Measurements from ENCODE around the gene DMRTA2.
"Not testable (repeated sequence)": the region's sequence is repeated elsewhere in the genome, so short reads cannot be mapped to it uniquely, and the experiment has no call there.

Gene DMRTA2

GRCh38 chr1:50414853-50415234, 8.4 kb downstream of the DMRTA2 start:
- TF ChIP-seq, protein P1, sequence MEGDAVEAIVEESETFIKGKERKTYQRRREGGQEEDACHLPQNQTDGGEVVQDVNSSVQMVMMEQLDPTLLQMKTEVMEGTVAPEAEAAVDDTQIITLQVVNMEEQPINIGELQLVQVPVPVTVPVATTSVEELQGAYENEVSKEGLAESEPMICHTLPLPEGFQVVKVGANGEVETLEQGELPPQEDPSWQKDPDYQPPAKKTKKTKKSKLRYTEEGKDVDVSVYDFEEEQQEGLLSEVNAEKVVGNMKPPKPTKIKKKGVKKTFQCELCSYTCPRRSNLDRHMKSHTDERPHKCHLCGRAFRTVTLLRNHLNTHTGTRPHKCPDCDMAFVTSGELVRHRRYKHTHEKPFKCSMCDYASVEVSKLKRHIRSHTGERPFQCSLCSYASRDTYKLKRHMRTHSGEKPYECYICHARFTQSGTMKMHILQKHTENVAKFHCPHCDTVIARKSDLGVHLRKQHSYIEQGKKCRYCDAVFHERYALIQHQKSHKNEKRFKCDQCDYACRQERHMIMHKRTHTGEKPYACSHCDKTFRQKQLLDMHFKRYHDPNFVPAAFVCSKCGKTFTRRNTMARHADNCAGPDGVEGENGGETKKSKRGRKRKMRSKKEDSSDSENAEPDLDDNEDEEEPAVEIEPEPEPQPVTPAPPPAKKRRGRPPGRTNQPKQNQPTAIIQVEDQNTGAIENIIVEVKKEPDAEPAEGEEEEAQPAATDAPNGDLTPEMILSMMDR (conservative IDR thresholded peaks at IDR 0.05), result no peak
- no peak overlapping the region for H3K27ac ChIP-seq

- TF ChIP-seq, protein P1 (conservative IDR thresholded peaks at IDR 0.05), result no peak
- no peak overlapping the region for H3K27ac ChIP-seq
These were observed 10.3 kb downstream of the DMRTA2 start for GRCh38 chr1:50412813-50413476.

- TF ChIP-seq, protein P1 (conservative IDR thresholded peaks at IDR 0.05), result no peak
- no peak overlapping the region for H3K27ac ChIP-seq
These were observed 17.4 kb downstream of the DMRTA2 start for GRCh38 chr1:50405814-50406213.

DNA sequence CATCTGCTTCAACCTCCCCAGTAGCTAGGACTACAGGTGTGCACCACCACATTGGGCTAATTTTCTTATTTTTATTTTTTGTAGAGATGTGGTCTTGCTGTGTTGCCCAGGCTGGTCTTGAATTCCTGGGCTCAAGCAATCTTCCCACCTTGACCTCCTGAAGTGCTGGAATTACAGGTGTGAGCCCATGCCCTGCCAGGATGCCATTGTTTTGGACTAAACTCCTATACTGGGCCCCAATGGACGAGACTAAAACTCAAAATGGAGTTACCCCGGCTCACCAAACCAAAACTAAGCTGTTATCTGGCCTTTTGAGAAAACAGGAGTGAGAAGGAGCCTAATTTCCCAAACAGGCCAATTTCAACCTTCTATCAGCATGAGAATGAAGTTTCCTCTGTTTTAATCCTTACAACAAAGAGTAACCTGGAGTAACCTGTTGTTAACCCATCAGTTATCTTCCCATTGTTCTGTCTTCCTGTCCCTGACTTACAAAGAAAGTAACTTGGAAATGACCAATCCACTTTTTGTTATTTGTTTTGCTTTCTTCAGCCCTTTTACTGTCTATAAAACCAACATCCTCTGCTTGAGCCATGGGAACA, 29.6 kb downstream of the DMRTA2 start:
- H3K27ac ChIP-seq, result no peak overlapping the region
- TF ChIP-seq, protein P1 (conservative IDR thresholded peaks at IDR 0.05), result no peak

DNA sequence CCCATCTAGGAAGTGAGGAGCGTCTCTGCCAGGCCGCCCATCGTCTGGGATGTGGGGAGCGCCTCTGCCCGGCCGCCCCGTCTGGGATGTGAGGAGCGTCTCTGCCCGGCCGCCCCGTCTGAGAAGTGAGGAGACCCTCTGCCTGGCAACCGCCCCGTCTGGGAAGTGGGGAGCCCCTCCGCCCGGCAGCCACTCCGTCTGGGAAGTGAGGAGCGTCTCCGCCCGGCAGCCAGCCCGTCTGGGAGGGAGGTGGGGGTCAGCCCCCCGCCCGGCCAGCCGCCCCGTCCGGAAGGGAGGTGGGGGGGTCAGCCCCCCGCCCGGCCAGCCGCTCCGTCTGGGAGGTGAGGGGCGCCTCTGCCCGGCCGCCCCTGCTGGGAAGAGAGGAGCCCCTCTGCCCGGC, 41.7 kb downstream of the DMRTA2 start:
- H3K27ac ChIP-seq, result not testable (repeated sequence)

- TF ChIP-seq, protein P1 (conservative IDR thresholded peaks at IDR 0.05), result no peak
- H3K27ac ChIP-seq, result no peak overlapping the region
These were observed 44.5 kb downstream of the DMRTA2 start for GRCh38 chr1:50378770-50379169.

DNA sequence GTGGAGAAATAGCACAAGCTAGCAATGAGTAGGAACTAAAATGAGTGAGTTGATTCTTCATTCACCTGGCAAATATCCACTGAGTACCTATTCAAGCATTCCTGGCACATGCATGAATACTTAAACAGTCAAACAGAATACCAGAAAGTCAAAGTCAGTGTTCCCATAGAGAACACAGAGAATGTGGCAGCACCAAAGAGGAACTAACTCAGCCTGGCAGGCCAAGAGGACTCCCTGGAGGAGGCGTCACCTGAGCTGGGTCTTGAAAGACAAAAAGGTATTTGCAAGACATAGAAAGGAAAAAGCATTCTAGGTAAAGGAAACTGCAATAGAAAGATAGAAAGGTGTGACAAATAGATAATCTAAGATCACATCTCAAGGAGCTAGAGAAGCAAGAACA, 49.7 kb downstream of the DMRTA2 start:
- H3K27ac ChIP-seq, result no peak overlapping the region
- TF ChIP-seq, protein P1 (conservative IDR thresholded peaks at IDR 0.05), result no peak

DNA sequence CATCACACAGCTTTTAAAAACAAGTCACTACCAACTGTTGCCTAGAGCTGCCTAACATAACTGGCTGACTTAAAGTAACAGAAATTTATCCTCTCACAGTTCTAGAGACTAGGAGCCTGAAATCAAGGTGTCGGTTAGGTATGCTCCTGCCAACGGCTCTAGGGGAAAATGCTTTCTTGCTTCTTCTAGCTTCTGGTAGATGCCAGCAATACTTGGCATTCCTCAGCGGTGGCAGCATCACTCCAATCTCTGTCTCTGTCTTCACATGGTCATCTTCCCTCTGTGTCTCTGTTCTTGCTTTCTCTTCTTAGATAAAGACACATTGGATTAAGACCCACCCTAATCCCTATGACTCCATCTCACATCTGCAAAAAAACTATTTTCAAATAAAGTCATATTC, 51.5 kb downstream of the DMRTA2 start:
- TF ChIP-seq, protein P1 (conservative IDR thresholded peaks at IDR 0.05), result no peak
- H3K27ac ChIP-seq, result no peak overlapping the region
